HG03060 (cell line): ENCODE measurements around the gene CALHM4.
A peak's percentile ranks its signal among the peaks of the same experiment; 100 is the strongest.

ENCODE experiments used
- ATAC-seq: cut with Tn5 transposase; IDR thresholded peaks from one replicate; pipeline ENCODE4 v1.9.1; 2021; ENCODE audit warnings: low read depth, moderate number of reproducible peaks; ENCODE audit not compliant: unreplicated experiment

Gene CALHM4

DNA sequence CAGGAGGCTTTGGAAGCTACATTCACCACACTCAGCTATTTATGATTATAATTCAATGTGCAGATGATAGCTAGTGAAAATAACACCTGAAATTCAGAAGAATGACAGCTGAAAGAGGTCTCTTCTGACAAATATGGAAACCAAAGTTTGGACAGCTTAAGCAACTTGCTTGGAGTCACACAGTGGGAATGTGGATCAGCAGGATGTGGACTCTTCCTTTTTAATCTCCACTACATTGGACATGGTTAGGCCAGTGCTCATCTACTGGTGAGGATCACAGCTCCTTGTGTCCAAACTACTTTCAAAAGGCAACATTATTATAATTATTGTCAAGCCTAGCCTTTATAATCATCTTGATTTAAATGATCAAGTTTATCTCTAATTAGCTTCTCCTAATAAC, 18.4 kb upstream of the CALHM4 start:
- no peak for ATAC-seq

DNA sequence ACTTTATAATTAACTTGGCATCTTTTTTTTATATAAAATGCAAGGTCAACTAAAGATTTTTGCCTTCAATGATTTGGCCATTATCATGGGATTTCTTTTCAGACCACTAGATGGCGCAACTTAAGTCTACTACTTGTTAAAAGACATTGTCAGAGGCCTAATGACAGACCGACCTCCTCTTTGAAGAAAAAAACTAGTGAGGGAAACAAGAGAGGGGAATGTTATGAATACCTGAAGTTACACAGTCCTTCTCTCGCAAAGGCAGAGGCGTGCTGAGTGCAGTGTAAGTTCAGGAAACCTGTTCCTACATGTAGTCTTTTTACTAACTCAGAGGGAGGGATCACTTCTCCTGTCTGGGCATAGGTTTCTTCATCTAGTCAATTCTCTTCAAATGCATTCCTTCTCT, 17.3 kb upstream of the CALHM4 start:
- ATAC-seq = no peak

DNA sequence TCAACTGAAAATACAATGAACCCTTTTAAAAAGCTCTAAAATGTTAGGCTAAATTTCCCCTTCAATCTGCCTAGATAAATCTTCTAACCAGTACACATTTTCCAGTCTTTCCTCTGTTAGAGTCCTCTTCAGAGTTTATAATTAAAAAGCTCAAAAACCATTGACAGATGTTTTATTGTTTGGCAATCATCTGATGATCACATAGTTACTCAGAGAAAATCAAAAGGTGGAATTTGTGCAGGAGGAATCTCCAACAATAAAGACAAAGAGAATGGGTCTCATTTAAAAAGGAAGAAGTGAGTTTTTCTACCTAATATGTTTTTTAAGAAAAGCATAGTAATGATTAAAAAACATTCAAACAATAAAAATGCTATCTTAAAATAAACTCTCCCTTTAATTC, 11.1 kb upstream of the CALHM4 start:
- no peak for ATAC-seq

DNA sequence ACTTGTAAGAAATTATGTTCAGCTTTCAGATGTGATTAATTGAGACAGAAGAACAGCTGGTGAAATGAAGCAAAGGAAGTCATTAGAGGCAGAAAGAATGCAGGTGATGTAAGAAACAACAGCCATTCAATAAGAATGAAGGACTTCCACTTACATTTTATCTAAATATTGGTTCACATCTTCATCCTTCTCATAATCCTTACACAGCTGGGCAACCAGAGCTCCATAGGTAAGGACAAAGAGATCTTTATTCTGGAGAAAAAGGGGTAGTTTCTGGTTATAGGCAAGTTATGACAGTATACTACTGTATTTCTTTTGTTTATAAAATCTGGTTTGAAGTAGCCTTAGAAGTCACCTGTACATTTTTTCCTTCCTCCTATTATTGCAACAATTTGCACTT, 10.4 kb upstream of the CALHM4 start:
- no peak for ATAC-seq

DNA sequence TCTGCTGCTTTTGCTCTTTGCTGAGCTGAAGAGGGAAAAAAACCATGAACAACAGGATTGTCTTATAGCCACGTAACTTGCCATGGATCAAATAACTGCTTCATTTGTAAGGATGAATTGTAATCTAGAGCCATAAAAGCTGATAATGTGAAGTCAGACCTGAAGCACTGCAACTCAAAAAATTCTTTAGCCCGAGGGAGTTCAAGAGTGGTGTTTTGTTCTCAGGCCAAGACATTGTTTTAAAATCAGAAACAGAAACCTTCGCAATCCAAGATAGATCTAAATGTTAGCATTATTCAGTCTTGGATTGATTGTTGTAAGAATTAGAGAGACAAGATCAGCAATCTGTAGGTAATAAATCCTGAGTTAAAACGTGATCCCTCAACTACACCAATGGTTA, 7.9 kb upstream of the CALHM4 start, which contains the start of gene TRAPPC3L:
Gene TRAPPC3L, minus strand, starts transcription at position 34 of the 400 bp plus-strand sequence. CDS start 170 bp downstream, outside the sequence.
- ATAC-seq = no peak

DNA sequence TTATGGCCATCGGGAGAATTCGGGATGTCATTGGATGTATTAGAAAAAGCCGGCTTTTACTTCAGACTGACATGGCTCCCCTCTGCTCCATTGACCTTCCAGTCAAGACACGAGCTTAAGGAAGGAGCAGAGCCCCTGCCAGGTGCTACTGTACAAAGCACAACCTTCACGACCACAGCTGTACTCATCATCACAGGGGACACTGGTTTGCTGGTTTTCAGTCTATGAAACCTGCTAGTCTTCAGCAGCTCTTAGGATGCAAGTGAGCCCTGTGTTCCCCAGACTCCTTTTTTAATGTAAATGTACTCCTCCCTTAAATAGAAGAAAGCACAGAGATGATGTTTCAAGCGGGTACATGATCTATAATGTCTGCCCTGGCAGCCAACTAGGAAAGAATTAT, 6.2 kb upstream of the CALHM4 start:
- ATAC-seq = no peak

DNA sequence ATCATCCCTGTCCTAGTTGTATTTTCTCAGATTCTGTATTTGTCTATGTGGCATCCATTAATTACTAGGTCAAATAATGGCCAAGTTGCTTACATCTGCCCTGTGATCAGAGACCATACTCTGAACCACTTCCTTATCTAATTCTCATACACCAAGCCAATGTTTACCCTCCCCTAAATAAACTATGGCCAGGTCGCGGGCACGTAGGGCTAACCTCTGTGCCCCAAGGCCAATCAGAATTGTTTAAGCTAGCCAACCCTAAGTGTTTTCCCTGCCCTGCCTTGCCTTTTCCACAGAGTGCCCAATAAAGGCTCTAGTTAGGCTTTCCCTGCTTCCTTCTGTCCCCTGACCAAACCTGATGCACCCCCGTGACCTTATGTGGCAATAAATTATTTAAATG, 2.8 kb upstream of the CALHM4 start:
- ATAC-seq = no peak

DNA sequence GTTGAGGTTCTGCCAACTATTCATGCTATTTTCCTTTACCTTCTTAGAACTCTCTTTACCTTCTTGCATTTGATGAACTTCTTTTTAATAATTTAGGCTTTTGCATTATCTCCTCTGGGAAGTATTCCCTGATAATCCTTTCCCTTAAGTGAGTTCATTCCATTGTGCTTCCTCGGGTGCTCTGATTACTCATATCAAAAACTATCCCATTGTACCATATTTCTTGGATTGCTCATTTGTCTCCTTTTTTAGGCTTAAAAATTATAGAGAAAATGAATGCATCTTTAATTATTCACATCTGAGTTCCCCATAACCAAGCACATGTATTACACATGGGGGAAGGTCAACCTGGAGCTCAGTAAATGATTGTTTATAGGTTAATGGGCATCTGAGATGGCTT, 2.5 kb downstream of the CALHM4 start:
- no peak for ATAC-seq

DNA sequence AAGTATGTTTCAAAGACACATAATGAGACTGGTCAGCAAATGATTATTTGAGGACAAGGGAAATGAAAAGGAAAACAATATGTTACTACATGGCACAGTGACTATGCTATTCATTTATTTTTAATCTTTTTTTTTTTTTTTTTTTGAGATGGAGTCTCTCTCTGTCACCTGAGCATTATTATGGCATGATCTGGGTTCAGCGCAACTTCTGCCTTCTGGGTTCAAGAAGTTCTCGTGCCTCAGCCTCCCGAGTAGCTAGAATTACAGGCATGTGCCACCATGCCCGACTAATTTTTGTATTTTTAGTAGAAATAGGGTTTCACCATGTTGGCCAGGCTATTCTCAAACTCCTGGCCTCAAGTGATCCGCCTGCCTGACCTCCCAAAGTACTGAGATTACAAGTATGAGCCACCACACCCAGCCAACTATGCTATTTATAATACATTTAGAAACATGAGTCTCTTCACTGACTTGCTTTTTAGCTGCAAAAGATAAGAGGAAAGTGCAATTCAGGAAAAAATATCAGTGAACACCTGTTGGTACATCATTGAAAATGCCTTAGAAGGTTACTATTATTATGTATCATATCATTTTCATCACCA, 3.4 kb downstream of the CALHM4 start:
- no peak for ATAC-seq

DNA sequence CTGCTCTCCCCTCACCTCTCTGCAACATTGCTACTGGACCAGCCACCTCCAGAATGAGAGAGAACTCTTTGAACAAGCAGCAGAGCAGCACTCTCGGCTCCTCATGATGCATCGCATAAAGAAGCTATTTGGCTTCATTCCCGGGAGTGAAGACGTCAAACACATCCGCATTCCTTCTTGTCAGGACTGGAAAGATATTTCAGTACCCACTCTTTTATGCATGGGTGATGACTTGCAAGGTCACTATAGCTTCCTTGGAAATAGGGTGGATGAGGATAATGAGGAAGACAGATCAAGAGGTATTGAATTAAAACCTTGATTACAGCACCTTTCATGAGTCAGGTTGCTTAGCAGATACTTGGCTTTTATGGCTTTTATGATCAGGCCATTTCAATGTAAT, 4.3 kb downstream of the CALHM4 start:
- ATAC-seq = no peak

DNA sequence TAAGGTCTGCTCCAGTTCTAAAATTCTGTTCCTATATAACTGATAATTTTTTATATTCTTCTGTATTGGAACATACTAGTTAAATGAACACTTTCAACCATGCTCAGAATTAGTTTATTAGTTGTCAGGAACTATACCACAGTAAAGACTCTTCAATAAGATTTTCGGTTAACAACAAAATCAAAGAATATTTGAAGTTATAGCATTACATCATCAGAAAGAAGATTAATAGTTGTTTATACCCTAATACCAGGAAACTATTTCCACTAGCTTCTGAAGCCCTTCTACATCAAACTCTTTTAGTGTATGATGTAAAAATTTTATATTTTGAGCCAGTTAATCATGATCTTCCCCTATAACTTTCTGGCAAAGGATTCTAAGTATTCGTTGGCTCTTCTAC, 6.6 kb downstream of the CALHM4 start:
- ATAC-seq = no peak

DNA sequence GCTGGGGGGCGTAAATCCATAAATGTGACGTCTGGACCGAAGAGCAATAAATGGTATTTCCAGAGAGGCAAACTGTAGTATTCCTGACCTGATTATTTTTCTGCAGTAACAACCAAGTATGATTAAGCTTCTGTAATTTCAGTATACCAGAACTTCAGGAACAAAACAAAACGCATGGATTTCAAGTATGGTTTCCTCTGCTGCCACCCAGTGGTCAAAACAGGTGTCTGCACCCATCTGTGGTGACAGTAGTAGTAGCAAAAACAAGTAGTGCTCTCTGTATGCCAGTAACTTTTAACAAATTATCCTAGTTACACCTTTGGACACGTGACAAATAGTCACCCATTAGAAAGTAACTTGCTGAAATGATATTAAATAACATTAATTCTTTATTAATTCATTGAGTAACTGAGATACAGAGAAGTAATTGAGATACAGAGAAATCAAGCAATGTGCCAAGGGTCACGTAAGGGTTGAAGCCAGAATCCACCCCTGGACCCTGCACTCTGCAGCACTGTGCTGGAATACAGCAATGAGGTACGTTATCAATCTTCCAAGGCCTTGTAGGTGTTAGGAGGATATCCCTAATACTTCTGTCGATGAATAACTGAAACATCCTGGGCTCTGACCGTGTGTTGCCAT, 7.9 kb downstream of the CALHM4 start:
- ATAC-seq = no peak

DNA sequence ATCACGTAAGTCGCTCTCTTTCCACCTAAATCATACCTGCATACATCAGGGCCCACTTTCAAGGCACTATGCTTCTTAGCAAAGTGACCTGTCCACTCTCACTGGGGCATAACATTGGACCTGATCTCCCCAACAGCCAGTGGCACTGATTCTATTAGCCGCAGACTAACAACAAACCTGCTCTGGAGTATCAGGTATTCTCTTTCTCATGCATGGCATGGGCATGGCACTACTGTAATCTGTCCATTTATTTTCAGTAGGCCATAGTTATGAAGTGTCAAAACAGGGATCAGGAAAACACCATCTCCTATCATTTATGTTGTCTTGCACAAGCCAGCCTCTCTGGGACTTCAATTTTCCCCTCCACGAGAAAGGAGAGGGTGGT, 8.5 kb downstream of the CALHM4 start:
- no peak for ATAC-seq

DNA sequence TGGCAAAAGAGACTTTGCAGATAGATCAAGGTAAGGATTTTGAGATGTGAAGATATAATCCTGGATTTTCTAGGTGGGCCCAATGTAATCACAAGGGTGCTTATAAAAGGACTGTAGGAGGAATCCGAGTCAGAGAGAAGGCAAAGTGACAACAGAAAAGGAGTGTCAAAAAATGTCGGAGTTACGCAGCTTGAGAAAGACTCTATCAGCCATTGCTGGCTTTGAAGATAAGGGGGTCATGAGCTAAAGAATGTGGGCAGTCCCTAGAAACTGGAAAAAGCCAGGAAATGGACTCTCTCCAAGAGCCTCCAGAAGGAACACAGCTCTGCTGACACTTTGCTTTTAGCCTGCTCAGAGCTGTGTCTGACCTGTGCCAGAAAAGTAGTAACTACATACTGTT, 9.1 kb downstream of the CALHM4 start:
- no peak for ATAC-seq

DNA sequence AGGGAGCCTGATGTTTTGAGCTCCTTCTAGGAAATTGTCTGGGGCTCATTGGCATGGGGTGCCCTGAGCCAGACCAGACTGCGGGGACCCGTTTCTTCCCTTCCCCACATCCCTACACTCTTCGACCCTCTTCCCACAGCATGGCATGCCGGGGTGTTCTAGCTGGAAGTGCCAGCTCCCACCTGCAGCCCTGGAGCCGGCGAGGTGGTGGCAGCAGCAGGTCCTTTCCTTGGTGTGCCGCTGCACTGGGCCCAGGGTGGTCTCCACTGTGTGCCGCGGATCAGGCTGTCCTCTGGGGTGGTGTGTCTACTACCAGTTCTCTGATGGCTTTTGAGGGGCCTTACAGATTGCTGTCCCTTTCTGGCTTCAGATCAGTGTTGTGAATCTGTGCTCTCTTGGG, 10.3 kb downstream of the CALHM4 start:
- no peak for ATAC-seq

DNA sequence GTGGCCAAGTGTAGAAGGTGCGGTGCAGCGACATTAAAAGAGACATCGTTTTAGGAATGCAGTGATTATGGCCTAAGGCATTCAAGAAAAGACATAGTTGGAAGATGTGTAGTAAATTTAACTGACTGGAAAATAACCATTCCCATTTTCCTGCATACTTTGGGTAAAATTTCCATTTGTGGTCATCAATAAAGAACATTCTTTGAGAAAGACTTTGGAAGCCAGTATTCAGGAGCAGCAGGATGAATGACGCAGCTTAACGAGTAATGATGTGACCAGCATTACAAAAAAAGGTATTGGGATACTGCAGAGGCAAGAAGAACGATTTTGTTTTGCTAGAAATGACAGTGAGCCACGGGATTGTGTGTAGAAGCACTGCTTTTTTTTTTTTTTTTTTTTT, 10.8 kb downstream of the CALHM4 start:
- no peak for ATAC-seq

DNA sequence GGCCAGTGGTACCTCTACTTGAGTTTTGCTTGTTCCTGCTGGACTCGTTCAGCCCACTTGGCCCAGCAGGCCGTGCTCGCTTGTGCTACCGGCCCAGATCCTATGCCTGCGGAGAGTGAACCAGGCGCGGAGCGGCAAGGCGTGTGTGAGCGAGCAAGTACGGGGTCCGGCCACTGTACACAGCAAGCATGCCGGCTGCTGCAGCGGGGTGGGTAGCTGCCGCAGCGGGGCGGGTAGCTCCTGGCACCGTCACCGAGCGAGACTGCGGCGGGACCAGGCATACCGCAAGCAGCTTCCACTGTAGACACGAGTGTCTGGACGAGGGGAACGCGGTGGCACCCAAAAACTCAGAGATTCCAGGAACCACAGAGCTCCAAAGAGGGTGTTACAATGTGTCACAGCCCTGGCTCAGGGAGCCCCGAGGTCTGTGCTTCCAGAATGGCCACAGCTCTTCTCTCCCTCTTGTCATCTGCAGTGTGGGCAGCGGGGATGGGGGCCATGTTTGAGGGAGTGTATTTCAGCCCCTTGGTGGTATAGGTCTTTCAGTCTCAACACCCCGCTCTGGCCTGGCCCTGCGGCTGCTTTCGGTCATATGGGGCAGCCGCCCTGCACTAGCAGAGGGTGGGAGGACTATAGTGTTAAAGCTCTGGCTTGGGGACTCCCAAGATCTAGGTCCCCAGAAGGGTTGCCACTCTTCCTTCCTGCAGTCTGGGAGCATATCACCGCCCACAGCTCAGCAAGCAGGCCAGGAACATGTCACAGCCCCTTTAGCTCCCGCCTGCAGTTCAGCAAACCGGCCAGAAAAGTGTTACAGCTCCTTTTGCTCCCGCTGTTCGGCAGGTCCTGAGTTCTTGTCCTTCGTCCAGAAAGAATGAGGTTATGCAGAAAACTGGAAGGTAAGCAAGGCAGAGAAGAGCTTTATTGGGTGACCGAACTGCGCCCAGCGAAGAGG, 11.6 kb downstream of the CALHM4 start:
- ATAC-seq = no peak

DNA sequence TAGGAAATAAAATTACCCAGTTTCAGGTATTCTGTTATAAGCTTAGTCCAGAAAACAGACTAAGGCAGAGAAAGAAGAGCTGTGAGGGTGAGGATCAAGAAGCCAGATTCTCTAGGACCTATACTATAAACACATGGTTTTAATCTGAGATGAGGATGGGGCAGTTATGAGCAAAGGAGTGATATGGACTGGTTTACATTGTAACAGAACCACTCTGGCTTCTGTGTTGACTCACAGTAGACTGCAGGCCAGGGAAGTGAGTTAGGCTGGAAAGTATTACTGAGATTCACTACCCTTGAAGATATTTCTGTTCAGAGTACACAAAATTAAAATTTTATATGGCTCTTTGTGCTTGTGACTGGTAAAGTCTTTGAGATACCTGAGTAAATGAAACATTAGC, 14.6 kb downstream of the CALHM4 start:
- ATAC-seq = no peak

DNA sequence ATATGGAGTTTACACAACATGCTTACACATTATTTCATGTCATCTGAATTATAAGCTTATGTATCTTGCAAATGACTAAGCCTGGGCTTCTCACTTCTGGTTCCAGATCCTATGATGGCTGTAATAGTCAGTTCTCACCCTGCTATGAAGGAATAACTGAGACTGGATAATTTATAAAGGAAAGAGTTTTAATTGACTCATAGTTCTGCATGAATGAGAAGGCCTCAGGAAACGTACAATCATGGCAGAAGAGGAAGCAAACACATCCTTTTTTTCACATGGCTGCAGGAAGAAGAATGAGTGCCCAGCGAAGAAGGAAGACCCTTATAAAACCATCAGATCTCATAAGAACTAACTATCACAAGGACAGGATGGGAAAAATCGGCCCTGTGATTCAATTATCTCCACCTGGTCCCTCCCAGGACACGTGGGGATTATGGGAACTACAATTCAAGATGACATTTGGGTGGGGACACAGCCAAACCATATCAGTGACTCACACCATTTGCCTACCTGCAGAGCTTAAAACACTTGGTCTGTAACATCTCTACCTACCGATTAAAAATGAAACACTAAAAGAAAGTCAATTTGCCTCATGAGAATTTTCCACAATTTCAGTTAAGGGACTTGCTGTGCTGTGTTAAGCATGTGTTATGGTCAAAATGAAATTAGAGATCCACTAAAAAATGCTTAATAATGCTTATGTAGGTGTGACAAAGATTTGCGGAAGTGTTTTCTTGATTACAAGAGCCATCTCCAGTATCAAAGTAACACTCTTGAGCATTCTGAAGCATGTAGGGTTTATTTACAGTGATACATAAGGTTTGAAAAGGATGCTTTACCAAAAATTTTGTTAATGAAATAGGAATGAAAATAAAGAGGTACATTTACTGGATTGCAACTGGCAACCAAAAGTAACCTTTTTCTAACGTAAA, 15.5 kb downstream of the CALHM4 start:
- no peak for ATAC-seq

DNA sequence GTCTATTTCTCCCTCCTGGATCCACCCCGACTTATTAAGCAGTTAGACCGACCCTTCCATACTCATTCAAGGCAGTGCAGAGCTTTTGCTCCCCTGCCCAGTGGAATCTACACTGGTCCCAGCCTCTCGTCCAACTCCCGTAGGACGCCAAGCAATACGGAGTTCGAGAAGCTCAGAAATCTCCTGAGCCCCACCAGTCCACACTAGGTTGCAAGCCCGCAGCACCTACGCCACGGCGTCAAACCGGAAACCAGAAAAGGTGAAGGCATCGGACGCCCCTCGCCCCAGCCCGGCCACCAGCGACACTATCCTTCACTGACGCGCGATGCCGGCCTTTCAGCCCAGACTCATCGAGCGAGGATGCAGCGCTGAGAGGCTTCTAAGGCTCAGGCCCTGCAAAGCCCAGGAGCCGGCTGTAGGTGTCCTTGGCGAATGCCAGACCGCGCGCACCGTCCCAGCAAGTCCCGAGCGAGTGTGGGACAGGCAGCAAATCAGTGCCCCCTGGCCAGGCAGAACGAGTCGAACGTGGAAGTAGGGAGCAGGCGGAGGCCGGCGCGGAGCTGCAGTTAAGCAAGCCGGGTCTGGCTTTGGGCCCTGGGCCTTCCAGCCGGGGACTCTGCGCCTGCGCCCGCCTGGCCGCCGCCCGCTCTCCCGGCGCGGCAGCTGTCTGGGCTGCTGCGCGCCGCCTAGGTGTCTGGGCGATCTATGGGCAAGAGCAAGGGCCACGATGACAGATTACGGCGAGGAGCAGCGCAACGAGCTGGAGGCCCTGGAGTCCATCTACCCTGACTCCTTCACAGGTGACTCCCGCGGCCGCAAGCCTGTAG, 17.5 kb downstream of the CALHM4 start, which contains the start of gene RWDD1:
Gene RWDD1, plus strand, starts transcription at position 649 of the 827 bp plus-strand sequence. Its CDS starts 79 bp downstream, at position 728.
- peak; percentile 86 for ATAC-seq
